Aorta (tissue), 5 donors: ENCODE measurements around the gene OTULINL. TPM values are rescaled to one million over a fixed set of nuclear protein-coding genes. Genes with fewer than 3 reads are reported as not detected.
A peak's percentile ranks its signal among the peaks of the same experiment; 100 is the strongest.
"Not testable (repeated sequence)": the region's sequence is repeated elsewhere in the genome, so short reads cannot be mapped to it uniquely, and the experiment has no call there.

Experiments used
- ATAC-seq: fragments of 200-7000 bp; cut with Tn5 transposase; one replicate; pipeline ENCODE4 v1.9.1; 2022; ENCODE audit warnings: moderate library complexity; ENCODE audit not compliant: low FRiP score
- DNase-seq, 2 donors: peaks; one replicate each; pipeline ENCODE4 v3.0.0-alpha.2; 2020
- H3K27ac ChIP-seq, 2 donors: one replicate each; pipeline ENCODE4 v1.5.1; 2013; ENCODE audit warnings: low read length in 2 of 2, mild to moderate bottlenecking in 2 of 2, moderate library complexity in 2 of 2, control low read depth in 1 of 2, inconsistent platforms in 1 of 2, low read depth in 1 of 2
- H3K27me3 ChIP-seq, 2 donors: one replicate each; pipeline ENCODE4 v1.6.1; 2013; ENCODE audit warnings: control low read depth in 1 of 2, low read length in 1 of 2, mild to moderate bottlenecking in 1 of 2, moderate library complexity in 1 of 2; ENCODE audit not compliant: insufficient read depth in 2 of 2, control insufficient read depth in 1 of 2
- H3K36me3 ChIP-seq, 2 donors: one replicate each; pipeline ENCODE4 v1.6.1; 2013; ENCODE audit warnings: control low read depth in 1 of 2, low read length in 1 of 2, mild to moderate bottlenecking in 1 of 2; ENCODE audit not compliant: insufficient read depth in 2 of 2, control insufficient read depth in 1 of 2
- H3K4me1 ChIP-seq, 2 donors: one replicate each; pipeline ENCODE4 v1.6.1; 2013; ENCODE audit warnings: low read length in 2 of 2, control low read depth in 1 of 2, mild to moderate bottlenecking in 1 of 2, moderate library complexity in 1 of 2; ENCODE audit not compliant: insufficient read depth in 2 of 2, control insufficient read depth in 1 of 2
- H3K4me3 ChIP-seq, 2 donors: one replicate each; pipeline ENCODE4 v1.5.1; 2013; ENCODE audit warnings: low read length in 2 of 2, control low read depth in 1 of 2, mild to moderate bottlenecking in 1 of 2
- H3K9me3 ChIP-seq: one replicate; pipeline ENCODE4 v1.6.1; 2013; ENCODE audit warnings: mild to moderate bottlenecking, low read length; ENCODE audit not compliant: control insufficient read depth
- WGBS, 2 donors: extraction: QIAGEN DNeasy Blood & Tissue Kit; methylation state at CpG; one replicate each; pipeline ENCODE4 v1.1.7; 2013; 5-methylcytosine and 5-hydroxymethylcytosine counted together
- intact Hi-C, 2 donors: fragments of 100-400 bp; cut with DNase I; formaldehyde crosslinking; loops; one replicate each; pipeline versions ENCODE4 v1.14.2 to v1.15.0; 2022
- long read RNA-seq, 2 donors: library from polyadenylated mRNA; unstranded; transcript quantifications; one replicate each; pipeline ENCODE4 v2.0.0, GENCODE V29; 2020 to 2021
- polyA plus RNA-seq, 2 donors: library from polyadenylated mRNA; stranded (reverse); fragments of 200-250 nt; gene quantifications; one replicate each; pipeline ENCODE4 v1.2.3, GENCODE V29; 2013
- total RNA-seq, 2 donors: library from RNA; stranded (reverse); fragmentation: NEBNext Ultra II Directional; extraction: Animal tissue kit (Norgen Biotek cat#: 25700); gene quantifications; one replicate each; pipeline ENCODE4 v1.2.1, GENCODE V29; 2021
- donor health status: healthy with polysubstance abuse.
- donor health status: Bipolar disorder and iron deficiency.
- donor health status: DM: no; HTN: no; CAD: no.
- donor health status: DM: no; HTN: no; CAD: no.
- donor health status: DM: yes; HTN: yes; CAD: no.

The OTULINL gene
- total RNA-seq: 10 to 100 TPM in 1 of 2 donors, 1 to 10 TPM in 1; 7.6 to 17.6 TPM
- 1 to 10 TPM in 1 of 2 donors, under 1 TPM in 1; 0.69 to 3.5 TPM for polyA plus RNA-seq
- long read RNA-seq, donor 1, transcript OTULINL-201 (8 exons, 3,597 nt): major isoform, 15 of 20 reads
- long read RNA-seq, donor 1, partial matches to known transcripts: 1 of 20 reads
- long read RNA-seq, donor 1, other reads (novel, unspliced or antisense): 4 of 20 reads
- long read RNA-seq, donor 2, transcript OTULINL-201 (8 exons, 3,597 nt): major isoform, 8 of 10 reads
- long read RNA-seq, donor 2, partial matches to known transcripts: 1 of 10 reads
- long read RNA-seq, donor 2, other reads (novel, unspliced or antisense): 1 of 10 reads

DNA sequence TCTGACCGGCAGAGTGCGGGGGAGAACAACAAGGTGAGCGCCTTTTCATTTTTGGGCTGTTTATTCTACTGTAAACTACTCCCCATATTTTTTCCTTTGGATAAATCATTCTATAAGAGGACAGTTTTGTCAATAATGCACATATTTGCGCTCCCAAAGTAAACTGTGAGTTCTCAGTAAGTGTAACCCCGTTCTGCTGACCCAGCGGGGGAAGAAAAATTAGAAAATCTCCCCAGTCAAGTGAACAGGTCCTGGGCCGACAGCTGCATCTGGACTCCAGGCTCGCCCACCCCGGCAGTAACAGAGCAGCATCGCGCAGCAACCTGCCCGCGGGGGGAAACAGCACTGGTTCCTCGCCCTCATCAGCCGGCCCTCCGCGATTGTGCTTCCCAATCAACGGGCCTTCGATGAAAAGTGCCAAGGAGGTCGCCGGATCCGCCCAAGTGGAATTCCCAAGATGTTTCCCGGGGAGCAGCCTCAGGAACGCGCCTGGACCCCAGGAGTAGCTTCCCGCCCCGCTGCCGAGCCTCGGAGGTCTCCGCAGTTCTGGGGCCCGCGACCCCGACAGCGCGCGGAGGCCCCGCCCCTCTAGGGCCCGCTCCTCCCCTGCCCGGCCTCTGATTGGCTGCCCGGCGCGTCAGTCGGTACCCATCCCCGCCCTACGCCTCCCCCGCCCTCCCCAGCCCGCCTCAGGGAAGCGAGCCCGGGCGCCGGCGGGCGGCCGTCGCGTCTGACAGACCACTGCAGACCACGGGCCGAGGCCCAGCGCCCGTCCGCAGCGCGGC, at the start of gene OTULINL:
TSS of gene OTULINL (plus strand) at position 687 of the 785 bp plus-strand sequence. CDS start 103 bp downstream, outside the sequence.
- WGBS, 2 donors: 6% methylated on average over 54 to 63 of the region's 63 CpGs
- H3K4me3 ChIP-seq: peak within 1 kb of the TSS; percentile 39 to 76
- H3K4me1 ChIP-seq: no peaks in the 10 kb centered on the region
- no peaks in the 10 kb centered on the region for H3K36me3 ChIP-seq
- H3K27me3 ChIP-seq: no peaks in the 10 kb centered on the region
- no peak within 1 kb of the TSS for H3K27ac ChIP-seq
- DNase-seq: peak; percentile 91 to 96
- intact Hi-C loops: no loop called here
- H3K9me3 ChIP-seq: no peaks in the 10 kb centered on the region
- peak; percentile 94 for ATAC-seq

DNA sequence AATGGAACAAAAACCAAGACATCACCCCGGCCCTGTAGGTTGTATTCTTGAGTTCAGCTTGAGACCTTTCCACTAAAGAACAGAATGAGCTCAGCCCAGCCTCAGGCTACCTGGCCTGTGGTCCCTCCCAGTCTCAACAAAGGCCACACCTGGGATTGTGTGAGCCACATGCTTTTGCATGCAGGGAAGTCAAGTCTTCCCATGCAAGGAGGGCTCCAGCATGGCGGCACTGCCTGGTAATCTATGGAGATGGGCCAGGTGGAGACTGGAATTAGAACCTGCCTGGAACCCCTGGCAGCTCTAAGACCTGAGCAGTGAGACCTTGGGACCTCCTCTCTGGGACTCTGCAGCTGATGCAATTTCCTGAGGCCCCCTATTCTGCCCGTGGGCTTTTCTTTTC, 49.4 kb upstream of the OTULINL start:
- intact Hi-C loops: no loop called here
- ATAC-seq (no peak), DNase-seq (no peak)
- 58 to 73% methylated on average over 3 of the region's 3 CpGs for WGBS, 2 donors
- Histone ChIP-seq H3K4me1 (no peaks in the 10 kb centered on the region), H3K36me3 (no peaks in the 10 kb centered on the region), H3K9me3 (no peaks in the 10 kb centered on the region), H3K27ac (no peak overlapping the region), H3K27me3 (no peaks in the 10 kb centered on the region), H3K4me3 (no peak overlapping the region)

DNA sequence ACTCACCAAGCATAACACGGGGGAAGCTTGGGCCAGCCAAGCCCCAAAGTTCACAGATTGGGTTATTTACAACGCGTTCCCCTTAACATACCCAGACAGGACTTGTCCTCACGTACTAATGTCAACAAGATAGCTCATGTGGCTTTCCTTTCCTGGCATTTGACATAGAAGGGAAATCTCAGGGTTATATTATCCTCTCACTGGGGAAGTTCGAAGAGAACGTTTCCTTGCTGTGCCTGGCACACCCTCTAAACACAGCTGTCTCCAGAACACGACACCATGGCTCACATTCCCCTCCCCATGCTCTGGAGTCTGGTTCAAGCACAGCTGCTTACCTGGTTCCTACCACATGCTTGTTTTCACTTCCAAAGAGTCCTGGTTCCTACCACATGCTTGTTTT, 46.8 kb upstream of the OTULINL start:
- no peak overlapping the region for H3K27ac ChIP-seq
- no peak for ATAC-seq
- 7% methylated on average over 7 of the region's 7 CpGs for WGBS, 2 donors

DNA sequence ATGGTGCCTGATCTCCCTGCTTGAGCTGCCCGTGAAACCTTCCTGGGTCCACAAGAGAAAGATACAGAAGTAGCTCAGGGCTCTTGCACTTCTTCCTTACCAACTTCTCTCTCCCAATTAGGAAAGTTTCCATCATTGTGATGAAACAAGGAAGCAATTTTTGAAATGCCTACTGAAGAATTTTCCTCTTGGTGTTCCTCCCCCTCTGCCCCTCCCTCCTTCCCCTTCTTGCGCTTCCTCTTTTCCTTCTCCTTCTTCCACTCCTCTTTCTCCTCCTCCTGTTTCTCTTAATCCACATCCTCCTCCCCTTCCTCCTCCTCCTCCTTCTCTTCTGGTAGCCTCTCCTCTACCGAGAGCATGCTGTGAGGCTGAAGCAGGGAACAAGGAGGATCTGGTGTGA, 36.3 kb upstream of the OTULINL start:
- H3K27me3 ChIP-seq: no peaks in the 10 kb centered on the region
- no peaks in the 10 kb centered on the region for H3K4me1 ChIP-seq
- H3K27ac ChIP-seq: no peak overlapping the region
- H3K4me3 ChIP-seq: no peak overlapping the region
- ATAC-seq (no peak), DNase-seq (peak in 1 of 2 donors; percentile 65)
- H3K9me3 ChIP-seq: peaks cover 3% of the 10 kb centered on the region
- no peaks in the 10 kb centered on the region for H3K36me3 ChIP-seq
- 53 to 58% methylated on average over 3 of the region's 3 CpGs for WGBS, 2 donors
- intact Hi-C loops: no loop called here

More for the DNA sequence above, 46.8 kb upstream of the OTULINL start:
- Histone ChIP-seq H3K36me3 (no peaks in the 10 kb centered on the region), H3K4me3 (no peak overlapping the region), H3K9me3 (no peaks in the 10 kb centered on the region), H3K27me3 (no peaks in the 10 kb centered on the region), H3K4me1 (no peaks in the 10 kb centered on the region)
- DNase-seq: no peak
- intact Hi-C loops: no loop called here

DNA sequence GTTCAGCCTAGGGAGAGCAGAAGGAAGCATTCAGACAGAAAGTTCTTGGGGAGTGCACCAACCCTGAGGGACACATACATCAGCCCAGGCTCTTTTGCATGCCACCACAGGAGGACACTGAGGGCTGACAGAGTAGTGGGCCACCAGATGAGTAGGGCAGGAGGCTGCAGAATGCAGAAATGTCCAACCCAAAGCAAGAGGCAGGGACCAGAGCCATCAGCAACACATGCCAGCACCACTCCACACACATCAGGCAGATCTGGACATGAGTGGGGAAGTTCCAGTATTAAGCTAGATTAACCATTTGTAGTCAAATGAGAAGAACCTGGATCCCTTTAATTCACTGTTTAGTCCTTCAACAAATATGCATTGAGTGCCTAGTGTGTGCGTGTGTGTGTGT, 35.7 kb upstream of the OTULINL start:
- H3K27ac ChIP-seq: no peak overlapping the region
- H3K4me1 ChIP-seq: no peaks in the 10 kb centered on the region
- H3K9me3 ChIP-seq: peaks cover 3% of the 10 kb centered on the region
- no peak overlapping the region for H3K4me3 ChIP-seq
- no peaks in the 10 kb centered on the region for H3K36me3 ChIP-seq
- DNase-seq: no peak
- H3K27me3 ChIP-seq: no peaks in the 10 kb centered on the region
- intact Hi-C loops: no loop called here
- ATAC-seq: no peak
- WGBS, 2 donors: 56 to 87% methylated on average over 1 of the region's 1 CpG

DNA sequence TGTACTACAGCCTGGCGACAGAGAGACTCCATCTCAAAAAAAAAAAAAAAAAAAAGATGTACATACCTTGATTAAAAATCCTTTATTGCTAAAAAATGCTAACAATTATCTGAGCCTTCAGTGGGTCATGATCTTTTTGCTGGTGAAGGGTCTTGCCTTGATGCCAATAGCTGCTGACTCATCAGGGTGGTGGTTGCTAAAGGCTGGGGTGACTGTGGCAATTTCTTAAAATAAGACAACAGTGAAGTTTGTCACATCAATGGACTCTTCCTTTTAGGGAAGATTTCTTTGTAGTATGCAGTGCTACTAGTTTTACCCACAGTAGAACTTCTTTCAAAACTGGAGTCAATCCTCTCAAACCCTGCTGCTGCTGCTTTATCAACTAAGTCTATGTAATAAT, 33.9 kb upstream of the OTULINL start:
- Histone ChIP-seq H3K36me3 (no peaks in the 10 kb centered on the region), H3K27ac (no peak overlapping the region), H3K4me1 (no peaks in the 10 kb centered on the region), H3K9me3 (peaks cover 8% of the 10 kb centered on the region), H3K27me3 (no peaks in the 10 kb centered on the region), H3K4me3 (no peak overlapping the region)
- DNase-seq (no peak), ATAC-seq (no peak)
- 90 to 100% methylated on average over 1 of the region's 1 CpG for WGBS, 2 donors
- intact Hi-C loops: no loop called here

DNA sequence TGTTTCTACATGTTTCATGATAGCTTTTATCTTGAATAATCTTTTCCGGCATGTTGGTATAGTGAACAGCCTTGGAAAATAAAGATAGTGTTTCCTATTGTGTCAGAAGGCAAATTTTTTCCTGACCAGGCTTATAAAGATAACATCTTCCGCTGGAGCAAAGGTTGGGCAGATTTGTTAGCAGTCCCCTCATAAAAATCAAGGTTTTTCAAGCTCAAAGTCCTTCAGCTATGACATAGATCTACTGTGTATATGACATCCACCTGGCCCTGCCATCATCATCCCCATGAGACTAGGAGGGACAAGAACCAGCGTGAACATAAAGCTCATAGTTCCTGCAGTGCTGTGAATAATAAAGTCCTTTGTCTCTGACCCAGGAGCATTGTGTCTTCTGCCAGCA, 30.4 kb upstream of the OTULINL start:
- DNase-seq (no peak), ATAC-seq (no peak)
- Histone ChIP-seq H3K9me3 (peaks cover 7% of the 10 kb centered on the region), H3K27ac (no peak overlapping the region), H3K36me3 (no peaks in the 10 kb centered on the region), H3K27me3 (no peaks in the 10 kb centered on the region), H3K4me3 (no peak overlapping the region), H3K4me1 (no peaks in the 10 kb centered on the region)
- 80 to 89% methylated on average over 3 of the region's 3 CpGs for WGBS, 2 donors
- intact Hi-C loops: no loop called here

DNA sequence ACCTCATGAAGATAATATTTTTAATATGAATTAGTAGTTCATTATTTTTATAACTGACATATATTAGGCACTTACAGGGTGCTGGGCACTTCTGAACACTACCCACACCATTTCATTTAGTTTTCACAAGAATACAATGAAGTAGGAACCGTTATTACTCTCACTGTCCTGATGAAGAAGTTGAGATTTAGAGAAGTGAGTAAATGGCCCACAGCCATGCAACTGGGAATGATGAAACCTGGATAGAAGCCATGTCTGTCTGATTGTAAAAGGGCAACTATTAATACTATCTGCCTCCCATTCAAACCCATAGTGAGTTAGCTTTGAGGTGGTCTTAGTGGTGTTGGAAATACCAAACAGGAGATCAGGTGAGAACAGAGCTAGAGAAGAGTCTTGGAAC, 29.6 kb upstream of the OTULINL start:
- Histone ChIP-seq H3K4me3 (no peak overlapping the region), H3K4me1 (no peaks in the 10 kb centered on the region), H3K36me3 (no peaks in the 10 kb centered on the region), H3K27me3 (no peaks in the 10 kb centered on the region), H3K27ac (no peak overlapping the region), H3K9me3 (peaks cover 5% of the 10 kb centered on the region)
- ATAC-seq (no peak), DNase-seq (no peak)
- 59 to 74% methylated on average over 1 of the region's 1 CpG for WGBS, 2 donors
- intact Hi-C loops: no loop called here

DNA sequence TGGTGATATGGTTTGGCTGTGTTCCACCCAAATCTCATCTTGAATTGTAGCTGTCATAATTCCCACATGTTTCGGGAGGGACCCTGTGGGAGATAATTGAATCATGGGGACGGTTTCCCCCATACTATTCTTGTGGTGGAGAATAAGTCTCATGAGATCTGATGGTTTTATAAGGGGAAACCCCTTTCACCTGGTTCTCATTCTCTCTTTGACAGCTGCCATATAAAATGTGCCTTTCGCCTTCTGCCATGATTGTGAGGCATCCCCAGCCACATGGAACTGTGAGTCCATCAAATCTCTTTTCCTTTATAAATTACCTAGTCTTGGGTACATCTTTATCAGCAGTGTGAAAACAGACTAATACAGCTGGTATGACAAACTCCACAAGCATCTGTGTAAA, 27.3 kb upstream of the OTULINL start:
- H3K4me1 ChIP-seq, H3K4me3 ChIP-seq, H3K27ac ChIP-seq, intact Hi-C loops, H3K27me3 ChIP-seq, H3K36me3 ChIP-seq, ATAC-seq, H3K9me3 ChIP-seq, DNase-seq: not testable (repeated sequence)
- 77 to 86% methylated on average over 3 of the region's 3 CpGs for WGBS, 2 donors
